ENCODE measurements around the gene IL17RE. TPM values are rescaled to one million over a fixed set of nuclear protein-coding genes. Genes with fewer than 3 reads are reported as not detected.
A peak's percentile ranks its signal among the peaks of the same experiment; 100 is the strongest.

Gene IL17RE
- polyA plus RNA-seq, 1 donor (not counting 4 experiments of a cell fraction or from before 2014, with no cell fraction given) = 16.0 TPM

GRCh38 chr3:9946112-9947024 lies 43.7 kb downstream of the IL17RE start:
- Histone ChIP-seq H3K79me2 (ENCODE audit: control insufficient read depth, insufficient read depth, low read length) (no peaks in the 10 kb centered on the region), H3K4me1 (ENCODE audit: control insufficient read depth, extremely low read depth, insufficient read depth, low read length) (peaks cover 5% of the 10 kb centered on the region)

GRCh38 chr3:9947025-9947995 lies 44.7 kb downstream of the IL17RE start:
- no peaks in the 10 kb centered on the region for H4K20me1 ChIP-seq (ENCODE audit: control insufficient read depth, extremely low read depth, insufficient read depth, low read length)
- TF ChIP-seq CTCF (optimal IDR thresholded peaks at IDR 0.05 in 1 of 3, IDR thresholded peaks at IDR 0.05 in 1 of 3, conservative IDR thresholded peaks at IDR 0.05 in 1 of 3; ENCODE audit: extremely low read depth in 1 of 3, insufficient read depth in 2 of 3, low read length in 3 of 3) = peak; percentile 37 to 76 (median 72)
- TF ChIP-seq EZH2 (IDR thresholded peaks at IDR 0.05; ENCODE audit: low read length) = no peak
- DNase-seq (ENCODE audit: low read depth, low spot score) (no peak), FAIRE-seq (no peak)
- no peaks in the 10 kb centered on the region for H3K79me2 ChIP-seq (ENCODE audit: control insufficient read depth, insufficient read depth, low read length)
- peaks cover 0 to 12% of the 10 kb centered on the region in 2 experiments for H3K36me3 ChIP-seq (ENCODE audit: control insufficient read depth in 2 of 2, extremely low read depth in 1 of 2, insufficient read depth in 2 of 2, low read length in 2 of 2)
- H3K9me3 ChIP-seq (ENCODE audit: control insufficient read depth, low read depth, low read length) = no peaks in the 10 kb centered on the region
- H3K9me1 ChIP-seq (ENCODE audit: control insufficient read depth, extremely low read depth, insufficient read depth, low read length) = no peaks in the 10 kb centered on the region
- dilution Hi-C loops (cut with MboI; ENCODE audit: extremely low pct_ligation_motif_present, low sequenced_read_pairs) = no loop called here
- H3K4me2 ChIP-seq (ENCODE audit: control insufficient read depth, extremely low read depth, insufficient read depth, low read depth, low read length) = peak overlapping the region; percentile 85
- peak overlapping the region; percentile 94 for H2AFZ ChIP-seq (ENCODE audit: control insufficient read depth, low read length)
- H3K27ac ChIP-seq (ENCODE audit: control insufficient read depth, insufficient read depth, low read length) = no peak overlapping the region
- H3K4me3 ChIP-seq (ENCODE audit: control insufficient read depth in 2 of 3, extremely low read depth in 1 of 3, insufficient read depth in 2 of 3, low read depth in 1 of 3, low read length in 3 of 3) = peak overlapping the region; percentile 48 to 78 (median 52)
- peak overlapping the region; percentile 80 for H3K9ac ChIP-seq (ENCODE audit: control insufficient read depth, extremely low read depth, insufficient read depth, low read length)
- peaks cover 5% of the 10 kb centered on the region for H3K4me1 ChIP-seq (ENCODE audit: control insufficient read depth, extremely low read depth, insufficient read depth, low read length)
- H3K27me3 ChIP-seq (ENCODE audit: control insufficient read depth, extremely low read depth, insufficient read depth, low read length) = no peaks in the 10 kb centered on the region

More at GRCh38 chr3:9946112-9947024, 43.7 kb downstream of the IL17RE start:
- H2AFZ ChIP-seq (ENCODE audit: control insufficient read depth, low read length) = peak overlapping the region; percentile 94
- H3K4me3 ChIP-seq (ENCODE audit: control insufficient read depth in 2 of 3, extremely low read depth in 1 of 3, insufficient read depth in 2 of 3, low read depth in 1 of 3, low read length in 3 of 3) = peak overlapping the region; percentile 52 to 79 (median 78)
- dilution Hi-C loops (cut with MboI; ENCODE audit: extremely low pct_ligation_motif_present, low sequenced_read_pairs) = no loop called here
- peak overlapping the region; percentile 69 for H3K27ac ChIP-seq (ENCODE audit: control insufficient read depth, insufficient read depth, low read length)
- no peaks in the 10 kb centered on the region for H3K9me1 ChIP-seq (ENCODE audit: control insufficient read depth, extremely low read depth, insufficient read depth, low read length)
- H4K20me1 ChIP-seq (ENCODE audit: control insufficient read depth, extremely low read depth, insufficient read depth, low read length) = no peaks in the 10 kb centered on the region
- peak overlapping the region; percentile 80 for H3K9ac ChIP-seq (ENCODE audit: control insufficient read depth, extremely low read depth, insufficient read depth, low read length)
- no peaks in the 10 kb centered on the region for H3K27me3 ChIP-seq (ENCODE audit: control insufficient read depth, extremely low read depth, insufficient read depth, low read length)
- H3K9me3 ChIP-seq (ENCODE audit: control insufficient read depth, low read depth, low read length) = no peaks in the 10 kb centered on the region
- peaks cover 0 to 12% of the 10 kb centered on the region in 2 experiments for H3K36me3 ChIP-seq (ENCODE audit: control insufficient read depth in 2 of 2, extremely low read depth in 1 of 2, insufficient read depth in 2 of 2, low read length in 2 of 2)
- peak overlapping the region; percentile 85 for H3K4me2 ChIP-seq (ENCODE audit: control insufficient read depth, extremely low read depth, insufficient read depth, low read depth, low read length)
- TF ChIP-seq EZH2 (IDR thresholded peaks at IDR 0.05; ENCODE audit: low read length) (no peak), CTCF (optimal IDR thresholded peaks at IDR 0.05 in 1 of 3, IDR thresholded peaks at IDR 0.05 in 1 of 3, conservative IDR thresholded peaks at IDR 0.05 in 1 of 3; ENCODE audit: extremely low read depth in 1 of 3, insufficient read depth in 2 of 3, low read length in 3 of 3) (peak; percentile 54 to 94 (median 86))
- FAIRE-seq (no peak), DNase-seq (ENCODE audit: low read depth, low spot score) (no peak)

Measured in keratinocyte (primary cell).